Progenitor cell of endocrine pancreas (in vitro differentiated cells): Measurements from ENCODE around the gene ACOXL. TPM values are rescaled to one million over a fixed set of nuclear protein-coding genes. Genes with fewer than 3 reads are reported as not detected.

Experiments
- DNase-seq: peaks from one replicate; pipeline ENCODE4 v3.0.0; 2021; ENCODE audit warnings: low spot score; ENCODE audit not compliant: unreplicated experiment
- H3K27ac Mint-ChIP-seq: 2 replicates; pipeline ENCODE4 v1.8.0; 2021; ENCODE audit warnings: mild to moderate bottlenecking, moderate library complexity, mixed read lengths
- H3K27me3 Mint-ChIP-seq: 2 replicates; pipeline ENCODE4 v1.8.0; 2021; ENCODE audit warnings: mixed read lengths
- H3K36me3 Mint-ChIP-seq: 2 replicates; pipeline ENCODE4 v1.8.0; 2022; ENCODE audit warnings: mixed read lengths; ENCODE audit not compliant: insufficient read depth
- H3K4me1 Mint-ChIP-seq: 2 replicates; pipeline ENCODE4 v1.8.0; 2021; ENCODE audit warnings: low read depth, mixed read lengths
- H3K4me3 Mint-ChIP-seq: 2 replicates; pipeline ENCODE4 v1.8.0; 2021; ENCODE audit warnings: low read depth, mild to moderate bottlenecking, moderate library complexity, mixed read lengths
- H3K9me3 Mint-ChIP-seq: 2 replicates; pipeline ENCODE4 v1.8.0; 2021; ENCODE audit warnings: low read depth, mixed read lengths
- total RNA-seq: library from RNA; stranded (reverse); gene quantifications from 2 replicates; pipeline ENCODE4 v1.2.1, GENCODE V29; 2021
- TF ChIP-seq, protein P1 (sequence below): fragments of 200-600 bp; sonication (generic); IDR thresholded peaks from one replicate; pipeline ENCODE4 v1.5.0; 2021; ENCODE audit warnings: antibody characterized with exemption, mild to moderate bottlenecking; ENCODE audit not compliant: unreplicated experiment

Gene ACOXL
- total RNA-seq, 1 donor from 2014 or later = 0.19 TPM

DNA sequence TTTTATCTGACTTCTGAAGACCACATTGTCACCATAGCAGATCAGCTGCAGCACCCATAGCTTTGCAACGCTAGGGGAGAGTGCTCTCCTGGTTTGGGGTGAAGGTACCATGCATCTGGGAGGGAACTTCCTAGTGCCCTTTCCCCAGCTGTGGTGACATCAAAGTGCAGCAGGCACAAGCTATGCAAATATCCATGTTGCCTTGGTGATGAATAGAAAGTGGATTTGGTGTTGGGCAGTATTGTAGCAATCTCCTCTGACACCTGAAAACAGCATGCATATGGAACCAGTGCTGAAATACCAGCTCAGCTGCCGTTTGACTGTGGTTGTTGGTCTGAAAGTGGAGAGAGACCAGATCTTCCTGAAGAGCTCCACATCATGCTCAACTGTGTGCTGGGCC lies 425.4 kb downstream of the ACOXL start:
- H3K27ac Mint-ChIP-seq = no peak overlapping the region

GRCh38 chr2:111159641-111160040 lies 427.3 kb downstream of the ACOXL start:
- H3K4me1 Mint-ChIP-seq = peaks cover 62% of the 10 kb centered on the region

More for the DNA sequence above, 425.4 kb downstream of the ACOXL start:
- TF ChIP-seq, protein P1, sequence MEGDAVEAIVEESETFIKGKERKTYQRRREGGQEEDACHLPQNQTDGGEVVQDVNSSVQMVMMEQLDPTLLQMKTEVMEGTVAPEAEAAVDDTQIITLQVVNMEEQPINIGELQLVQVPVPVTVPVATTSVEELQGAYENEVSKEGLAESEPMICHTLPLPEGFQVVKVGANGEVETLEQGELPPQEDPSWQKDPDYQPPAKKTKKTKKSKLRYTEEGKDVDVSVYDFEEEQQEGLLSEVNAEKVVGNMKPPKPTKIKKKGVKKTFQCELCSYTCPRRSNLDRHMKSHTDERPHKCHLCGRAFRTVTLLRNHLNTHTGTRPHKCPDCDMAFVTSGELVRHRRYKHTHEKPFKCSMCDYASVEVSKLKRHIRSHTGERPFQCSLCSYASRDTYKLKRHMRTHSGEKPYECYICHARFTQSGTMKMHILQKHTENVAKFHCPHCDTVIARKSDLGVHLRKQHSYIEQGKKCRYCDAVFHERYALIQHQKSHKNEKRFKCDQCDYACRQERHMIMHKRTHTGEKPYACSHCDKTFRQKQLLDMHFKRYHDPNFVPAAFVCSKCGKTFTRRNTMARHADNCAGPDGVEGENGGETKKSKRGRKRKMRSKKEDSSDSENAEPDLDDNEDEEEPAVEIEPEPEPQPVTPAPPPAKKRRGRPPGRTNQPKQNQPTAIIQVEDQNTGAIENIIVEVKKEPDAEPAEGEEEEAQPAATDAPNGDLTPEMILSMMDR = no peak
- no peak overlapping the region for H3K4me3 Mint-ChIP-seq
- H3K36me3 Mint-ChIP-seq = peaks cover 30% of the 10 kb centered on the region
- peaks cover 54% of the 10 kb centered on the region for H3K4me1 Mint-ChIP-seq
- no peaks in the 10 kb centered on the region for H3K27me3 Mint-ChIP-seq
- no peaks in the 10 kb centered on the region for H3K9me3 Mint-ChIP-seq
- no peak for DNase-seq

DNA sequence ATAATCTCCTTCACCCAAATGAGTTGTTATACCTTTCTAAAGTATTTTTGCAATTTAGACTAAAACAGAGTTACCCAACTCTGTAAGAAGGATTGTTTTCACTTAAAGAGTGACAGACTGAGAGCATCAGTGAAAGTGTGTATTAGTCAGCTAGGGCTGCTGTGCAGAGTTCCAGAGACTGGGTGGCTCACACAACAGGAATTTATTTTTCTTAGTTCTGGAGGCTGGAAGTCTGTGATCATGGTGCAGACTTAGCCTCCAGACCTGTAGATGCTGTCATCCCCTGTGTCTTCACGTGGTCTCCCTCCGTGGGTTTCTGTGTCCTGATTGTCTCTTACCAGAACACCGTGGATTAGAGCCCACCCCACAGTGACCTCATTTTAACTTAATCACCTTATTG lies 428.4 kb downstream of the ACOXL start:
- Mint-ChIP-seq H3K4me1 (peaks cover 51% of the 10 kb centered on the region), H3K27me3 (no peaks in the 10 kb centered on the region), H3K9me3 (no peaks in the 10 kb centered on the region), H3K4me3 (no peak overlapping the region), H3K27ac (no peak overlapping the region), H3K36me3 (peaks cover 25% of the 10 kb centered on the region)
- TF ChIP-seq, protein P1 = no peak
- DNase-seq = no peak

More at GRCh38 chr2:111159641-111160040, 427.3 kb downstream of the ACOXL start:
- Mint-ChIP-seq H3K27ac (no peak overlapping the region), H3K27me3 (no peaks in the 10 kb centered on the region), H3K4me3 (no peak overlapping the region), H3K36me3 (peaks cover 26% of the 10 kb centered on the region), H3K9me3 (no peaks in the 10 kb centered on the region)
- DNase-seq = no peak
- TF ChIP-seq, protein P1 = no peak

DNA sequence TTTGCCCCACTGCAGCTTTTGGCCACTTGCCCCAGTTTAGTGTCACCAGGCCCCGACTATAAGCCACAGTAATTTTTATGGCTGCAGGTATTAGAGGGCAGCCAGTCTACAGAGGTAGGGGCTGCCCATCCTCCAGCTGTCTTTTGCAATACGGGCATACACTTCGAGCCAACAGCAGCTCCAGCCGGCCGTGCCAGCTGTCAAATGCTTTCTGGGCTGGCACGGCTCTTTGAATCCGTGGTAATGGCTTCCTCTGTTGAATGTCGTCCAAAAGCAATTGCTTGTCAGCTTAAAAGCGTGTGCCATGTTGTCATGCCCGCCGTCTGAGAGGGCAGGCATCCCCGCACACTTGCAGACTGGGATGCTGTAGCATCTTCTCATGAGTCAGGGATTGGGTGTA lies 429.6 kb downstream of the ACOXL start:
- H3K4me3 Mint-ChIP-seq = no peak overlapping the region
- DNase-seq = no peak
- no peaks in the 10 kb centered on the region for H3K9me3 Mint-ChIP-seq
- no peaks in the 10 kb centered on the region for H3K27me3 Mint-ChIP-seq
- TF ChIP-seq, protein P1 = no peak
- no peak overlapping the region for H3K27ac Mint-ChIP-seq
- H3K4me1 Mint-ChIP-seq = peaks cover 40% of the 10 kb centered on the region
- peaks cover 19% of the 10 kb centered on the region for H3K36me3 Mint-ChIP-seq

- Mint-ChIP-seq H3K4me1 (peaks cover 33% of the 10 kb centered on the region), H3K27ac (peak overlapping the region; percentile 80), H3K4me3 (peak overlapping the region; percentile 32), H3K36me3 (peaks cover 21% of the 10 kb centered on the region), H3K9me3 (no peaks in the 10 kb centered on the region), H3K27me3 (no peaks in the 10 kb centered on the region)
- DNase-seq = no peak
- TF ChIP-seq, protein P1 = no peak
Observed at GRCh38 chr2:111162718-111163331, 430.5 kb downstream of the ACOXL start.
